ENCODE results near the gene PIWIL1. TPM values are rescaled to one million over a fixed set of nuclear protein-coding genes. Genes with fewer than 3 reads are reported as not detected.

PIWIL1 gene
- total RNA-seq (2014; rRNA removed; shearing (Covaris generic)) (not detected in 2 replicates), polyA plus RNA-seq (2016; fragmentation: Nextera tagmentation; extraction: Ambion mirVana) (not detected in 2 replicates)
- long read RNA-seq, result 0 reads

DNA sequence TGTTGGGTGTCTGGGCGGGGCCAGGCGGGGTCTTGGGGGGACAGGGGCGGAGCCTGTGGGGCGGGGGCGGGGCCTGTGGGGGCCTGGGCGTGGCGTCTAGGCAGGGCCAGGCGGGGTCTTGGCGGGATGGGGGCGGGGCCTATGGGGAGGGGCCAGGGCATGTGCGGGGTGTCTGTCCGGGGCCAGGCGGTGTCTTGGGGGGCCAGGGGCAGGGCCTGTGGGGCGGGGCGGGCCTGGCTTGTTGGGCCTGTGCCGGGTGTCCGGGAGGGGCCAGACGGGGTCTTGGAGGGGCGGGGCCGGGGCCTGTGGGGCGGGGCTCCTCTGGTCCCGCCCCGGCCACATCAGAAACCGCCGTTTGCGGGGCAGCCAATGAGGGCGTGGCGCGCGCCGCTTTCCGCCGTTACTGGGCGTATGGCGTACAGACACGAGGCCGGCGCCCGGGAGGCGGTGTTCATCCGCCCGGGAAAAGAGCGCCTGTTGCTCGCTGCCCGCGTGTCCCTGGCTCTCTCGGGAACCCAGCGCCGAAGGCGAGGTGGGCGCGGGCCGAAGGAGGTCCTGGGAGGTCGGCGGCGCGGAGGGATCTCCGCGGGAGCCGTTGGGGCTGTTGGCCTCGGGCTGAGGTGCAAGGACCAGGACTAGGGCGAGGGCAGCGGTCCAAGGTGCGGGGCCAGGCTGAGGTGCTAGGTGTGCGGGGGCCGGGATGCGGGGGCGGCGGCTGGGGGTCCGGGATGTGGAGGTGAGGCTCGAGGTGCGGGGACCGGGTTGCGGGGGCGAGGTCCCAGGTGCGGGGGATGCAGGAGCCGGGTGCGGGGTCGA, at the start of gene PIWIL1:
Gene PIWIL1, plus strand, starts transcription at position 400 of the 816 bp plus-strand sequence. CDS start 4,705 bp downstream, outside the sequence.
- Histone ChIP-seq H3F3A (replicated peaks; ENCODE audit: low read depth) (no peaks in the 10 kb centered on the region), H3K36me3 (ENCODE audit: insufficient read depth) (no peaks in the 10 kb centered on the region), H3K27ac (ENCODE audit: low read depth) (no peak within 1 kb of the TSS), H3K4me1 (ENCODE audit: insufficient read depth) (no peaks in the 10 kb centered on the region), H3K4me2 (no peak within 1 kb of the TSS), H4K20me1 (replicated peaks; ENCODE audit: insufficient read depth) (no peaks in the 10 kb centered on the region), H3K79me2 (replicated peaks; ENCODE audit: insufficient read depth) (no peaks in the 10 kb centered on the region), H3K4me3 (no peak within 1 kb of the TSS), H2AFZ (no peak within 1 kb of the TSS), H3K9me2 (ENCODE audit: insufficient read depth) (no peaks in the 10 kb centered on the region), H3K27me3 (ENCODE audit: insufficient read depth) (no peaks in the 10 kb centered on the region)
- ATAC-seq (no peak), DNase-seq (ENCODE audit: low spot score) (no peak)
- TF ChIP-seq JUNB (IDR thresholded peaks at IDR 0.05; ENCODE audit: unreplicated experiment), result no peak
- TF ChIP-seq, protein P1, sequence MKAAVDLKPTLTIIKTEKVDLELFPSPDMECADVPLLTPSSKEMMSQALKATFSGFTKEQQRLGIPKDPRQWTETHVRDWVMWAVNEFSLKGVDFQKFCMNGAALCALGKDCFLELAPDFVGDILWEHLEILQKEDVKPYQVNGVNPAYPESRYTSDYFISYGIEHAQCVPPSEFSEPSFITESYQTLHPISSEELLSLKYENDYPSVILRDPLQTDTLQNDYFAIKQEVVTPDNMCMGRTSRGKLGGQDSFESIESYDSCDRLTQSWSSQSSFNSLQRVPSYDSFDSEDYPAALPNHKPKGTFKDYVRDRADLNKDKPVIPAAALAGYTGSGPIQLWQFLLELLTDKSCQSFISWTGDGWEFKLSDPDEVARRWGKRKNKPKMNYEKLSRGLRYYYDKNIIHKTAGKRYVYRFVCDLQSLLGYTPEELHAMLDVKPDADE (IDR thresholded peaks at IDR 0.05), result no peak
- TF ChIP-seq ZNF331 (CRISPR knock-in tag; IDR thresholded peaks at IDR 0.05; ENCODE audit: low read depth), result no peak
- no peak for TF ChIP-seq POLR2AphosphoS5 (IDR thresholded peaks at IDR 0.05; ENCODE audit: low read depth)
- TF ChIP-seq STAT1 (IDR thresholded peaks at IDR 0.05; ENCODE audit: unreplicated experiment), result no peak
- TF ChIP-seq, protein P2, sequence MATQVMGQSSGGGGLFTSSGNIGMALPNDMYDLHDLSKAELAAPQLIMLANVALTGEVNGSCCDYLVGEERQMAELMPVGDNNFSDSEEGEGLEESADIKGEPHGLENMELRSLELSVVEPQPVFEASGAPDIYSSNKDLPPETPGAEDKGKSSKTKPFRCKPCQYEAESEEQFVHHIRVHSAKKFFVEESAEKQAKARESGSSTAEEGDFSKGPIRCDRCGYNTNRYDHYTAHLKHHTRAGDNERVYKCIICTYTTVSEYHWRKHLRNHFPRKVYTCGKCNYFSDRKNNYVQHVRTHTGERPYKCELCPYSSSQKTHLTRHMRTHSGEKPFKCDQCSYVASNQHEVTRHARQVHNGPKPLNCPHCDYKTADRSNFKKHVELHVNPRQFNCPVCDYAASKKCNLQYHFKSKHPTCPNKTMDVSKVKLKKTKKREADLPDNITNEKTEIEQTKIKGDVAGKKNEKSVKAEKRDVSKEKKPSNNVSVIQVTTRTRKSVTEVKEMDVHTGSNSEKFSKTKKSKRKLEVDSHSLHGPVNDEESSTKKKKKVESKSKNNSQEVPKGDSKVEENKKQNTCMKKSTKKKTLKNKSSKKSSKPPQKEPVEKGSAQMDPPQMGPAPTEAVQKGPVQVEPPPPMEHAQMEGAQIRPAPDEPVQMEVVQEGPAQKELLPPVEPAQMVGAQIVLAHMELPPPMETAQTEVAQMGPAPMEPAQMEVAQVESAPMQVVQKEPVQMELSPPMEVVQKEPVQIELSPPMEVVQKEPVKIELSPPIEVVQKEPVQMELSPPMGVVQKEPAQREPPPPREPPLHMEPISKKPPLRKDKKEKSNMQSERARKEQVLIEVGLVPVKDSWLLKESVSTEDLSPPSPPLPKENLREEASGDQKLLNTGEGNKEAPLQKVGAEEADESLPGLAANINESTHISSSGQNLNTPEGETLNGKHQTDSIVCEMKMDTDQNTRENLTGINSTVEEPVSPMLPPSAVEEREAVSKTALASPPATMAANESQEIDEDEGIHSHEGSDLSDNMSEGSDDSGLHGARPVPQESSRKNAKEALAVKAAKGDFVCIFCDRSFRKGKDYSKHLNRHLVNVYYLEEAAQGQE (IDR thresholded peaks at IDR 0.05; ENCODE audit: unreplicated experiment), result no peak
- TF ChIP-seq, protein P3, sequence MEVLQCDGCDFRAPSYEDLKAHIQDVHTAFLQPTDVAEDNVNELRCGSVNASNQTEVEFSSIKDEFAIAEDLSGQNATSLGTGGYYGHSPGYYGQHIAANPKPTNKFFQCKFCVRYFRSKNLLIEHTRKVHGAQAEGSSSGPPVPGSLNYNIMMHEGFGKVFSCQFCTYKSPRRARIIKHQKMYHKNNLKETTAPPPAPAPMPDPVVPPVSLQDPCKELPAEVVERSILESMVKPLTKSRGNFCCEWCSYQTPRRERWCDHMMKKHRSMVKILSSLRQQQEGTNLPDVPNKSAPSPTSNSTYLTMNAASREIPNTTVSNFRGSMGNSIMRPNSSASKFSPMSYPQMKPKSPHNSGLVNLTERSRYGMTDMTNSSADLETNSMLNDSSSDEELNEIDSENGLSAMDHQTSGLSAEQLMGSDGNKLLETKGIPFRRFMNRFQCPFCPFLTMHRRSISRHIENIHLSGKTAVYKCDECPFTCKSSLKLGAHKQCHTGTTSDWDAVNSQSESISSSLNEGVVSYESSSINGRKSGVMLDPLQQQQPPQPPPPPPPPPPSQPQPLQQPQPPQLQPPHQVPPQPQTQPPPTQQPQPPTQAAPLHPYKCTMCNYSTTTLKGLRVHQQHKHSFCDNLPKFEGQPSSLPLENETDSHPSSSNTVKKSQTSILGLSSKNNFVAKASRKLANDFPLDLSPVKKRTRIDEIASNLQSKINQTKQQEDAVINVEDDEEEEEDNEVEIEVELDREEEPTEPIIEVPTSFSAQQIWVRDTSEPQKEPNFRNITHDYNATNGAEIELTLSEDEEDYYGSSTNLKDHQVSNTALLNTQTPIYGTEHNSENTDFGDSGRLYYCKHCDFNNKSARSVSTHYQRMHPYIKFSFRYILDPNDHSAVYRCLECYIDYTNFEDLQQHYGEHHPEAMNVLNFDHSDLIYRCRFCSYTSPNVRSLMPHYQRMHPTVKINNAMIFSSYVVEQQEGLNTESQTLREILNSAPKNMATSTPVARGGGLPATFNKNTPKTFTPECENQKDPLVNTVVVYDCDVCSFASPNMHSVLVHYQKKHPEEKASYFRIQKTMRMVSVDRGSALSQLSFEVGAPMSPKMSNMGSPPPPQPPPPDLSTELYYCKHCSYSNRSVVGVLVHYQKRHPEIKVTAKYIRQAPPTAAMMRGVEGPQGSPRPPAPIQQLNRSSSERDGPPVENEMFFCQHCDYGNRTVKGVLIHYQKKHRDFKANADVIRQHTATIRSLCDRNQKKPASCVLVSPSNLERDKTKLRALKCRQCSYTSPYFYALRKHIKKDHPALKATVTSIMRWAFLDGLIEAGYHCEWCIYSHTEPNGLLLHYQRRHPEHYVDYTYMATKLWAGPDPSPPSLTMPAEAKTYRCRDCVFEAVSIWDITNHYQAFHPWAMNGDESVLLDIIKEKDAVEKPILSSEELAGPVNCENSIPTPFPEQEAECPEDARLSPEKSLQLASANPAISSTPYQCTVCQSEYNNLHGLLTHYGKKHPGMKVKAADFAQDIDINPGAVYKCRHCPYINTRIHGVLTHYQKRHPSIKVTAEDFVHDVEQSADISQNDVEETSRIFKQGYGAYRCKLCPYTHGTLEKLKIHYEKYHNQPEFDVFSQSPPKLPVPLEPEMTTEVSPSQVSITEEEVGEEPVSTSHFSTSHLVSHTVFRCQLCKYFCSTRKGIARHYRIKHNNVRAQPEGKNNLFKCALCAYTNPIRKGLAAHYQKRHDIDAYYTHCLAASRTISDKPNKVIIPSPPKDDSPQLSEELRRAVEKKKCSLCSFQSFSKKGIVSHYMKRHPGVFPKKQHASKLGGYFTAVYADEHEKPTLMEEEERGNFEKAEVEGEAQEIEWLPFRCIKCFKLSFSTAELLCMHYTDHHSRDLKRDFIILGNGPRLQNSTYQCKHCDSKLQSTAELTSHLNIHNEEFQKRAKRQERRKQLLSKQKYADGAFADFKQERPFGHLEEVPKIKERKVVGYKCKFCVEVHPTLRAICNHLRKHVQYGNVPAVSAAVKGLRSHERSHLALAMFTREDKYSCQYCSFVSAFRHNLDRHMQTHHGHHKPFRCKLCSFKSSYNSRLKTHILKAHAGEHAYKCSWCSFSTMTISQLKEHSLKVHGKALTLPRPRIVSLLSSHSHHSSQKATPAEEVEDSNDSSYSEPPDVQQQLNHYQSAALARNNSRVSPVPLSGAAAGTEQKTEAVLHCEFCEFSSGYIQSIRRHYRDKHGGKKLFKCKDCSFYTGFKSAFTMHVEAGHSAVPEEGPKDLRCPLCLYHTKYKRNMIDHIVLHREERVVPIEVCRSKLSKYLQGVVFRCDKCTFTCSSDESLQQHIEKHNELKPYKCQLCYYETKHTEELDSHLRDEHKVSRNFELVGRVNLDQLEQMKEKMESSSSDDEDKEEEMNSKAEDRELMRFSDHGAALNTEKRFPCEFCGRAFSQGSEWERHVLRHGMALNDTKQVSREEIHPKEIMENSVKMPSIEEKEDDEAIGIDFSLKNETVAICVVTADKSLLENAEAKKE (CRISPR knock-in tag; IDR thresholded peaks at IDR 0.05), result no peak
- TF ChIP-seq, protein P4, sequence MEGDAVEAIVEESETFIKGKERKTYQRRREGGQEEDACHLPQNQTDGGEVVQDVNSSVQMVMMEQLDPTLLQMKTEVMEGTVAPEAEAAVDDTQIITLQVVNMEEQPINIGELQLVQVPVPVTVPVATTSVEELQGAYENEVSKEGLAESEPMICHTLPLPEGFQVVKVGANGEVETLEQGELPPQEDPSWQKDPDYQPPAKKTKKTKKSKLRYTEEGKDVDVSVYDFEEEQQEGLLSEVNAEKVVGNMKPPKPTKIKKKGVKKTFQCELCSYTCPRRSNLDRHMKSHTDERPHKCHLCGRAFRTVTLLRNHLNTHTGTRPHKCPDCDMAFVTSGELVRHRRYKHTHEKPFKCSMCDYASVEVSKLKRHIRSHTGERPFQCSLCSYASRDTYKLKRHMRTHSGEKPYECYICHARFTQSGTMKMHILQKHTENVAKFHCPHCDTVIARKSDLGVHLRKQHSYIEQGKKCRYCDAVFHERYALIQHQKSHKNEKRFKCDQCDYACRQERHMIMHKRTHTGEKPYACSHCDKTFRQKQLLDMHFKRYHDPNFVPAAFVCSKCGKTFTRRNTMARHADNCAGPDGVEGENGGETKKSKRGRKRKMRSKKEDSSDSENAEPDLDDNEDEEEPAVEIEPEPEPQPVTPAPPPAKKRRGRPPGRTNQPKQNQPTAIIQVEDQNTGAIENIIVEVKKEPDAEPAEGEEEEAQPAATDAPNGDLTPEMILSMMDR (conservative IDR thresholded peaks at IDR 0.05; ENCODE audit: low read depth in 2 of 2), result no peak
- no peak for TF ChIP-seq EZH2phosphoT487 (IDR thresholded peaks at IDR 0.05; ENCODE audit: unreplicated experiment)
- TF ChIP-seq ZNF114 (CRISPR knock-in tag; IDR thresholded peaks at IDR 0.05), result no peak
- Mint-ChIP-seq H3K9me3 (peaks cover 81% of the 10 kb centered on the region), H3K4me3 (no peak within 1 kb of the TSS), H3K36me3 (ENCODE audit: low read depth) (peaks cover 49% of the 10 kb centered on the region), H3K4me1 (no peaks in the 10 kb centered on the region), H3K27me3 (ENCODE audit: insufficient read depth, low read depth, poor library complexity) (peaks cover 14% of the 10 kb centered on the region), H3K27ac (no peak within 1 kb of the TSS)
